ENCODE results near the gene PADI3. TPM values are rescaled to one million over a fixed set of nuclear protein-coding genes. Genes with fewer than 3 reads are reported as not detected.

Gene PADI3
- total and polyA plus RNA-seq, 12 donors = not detected

DNA sequence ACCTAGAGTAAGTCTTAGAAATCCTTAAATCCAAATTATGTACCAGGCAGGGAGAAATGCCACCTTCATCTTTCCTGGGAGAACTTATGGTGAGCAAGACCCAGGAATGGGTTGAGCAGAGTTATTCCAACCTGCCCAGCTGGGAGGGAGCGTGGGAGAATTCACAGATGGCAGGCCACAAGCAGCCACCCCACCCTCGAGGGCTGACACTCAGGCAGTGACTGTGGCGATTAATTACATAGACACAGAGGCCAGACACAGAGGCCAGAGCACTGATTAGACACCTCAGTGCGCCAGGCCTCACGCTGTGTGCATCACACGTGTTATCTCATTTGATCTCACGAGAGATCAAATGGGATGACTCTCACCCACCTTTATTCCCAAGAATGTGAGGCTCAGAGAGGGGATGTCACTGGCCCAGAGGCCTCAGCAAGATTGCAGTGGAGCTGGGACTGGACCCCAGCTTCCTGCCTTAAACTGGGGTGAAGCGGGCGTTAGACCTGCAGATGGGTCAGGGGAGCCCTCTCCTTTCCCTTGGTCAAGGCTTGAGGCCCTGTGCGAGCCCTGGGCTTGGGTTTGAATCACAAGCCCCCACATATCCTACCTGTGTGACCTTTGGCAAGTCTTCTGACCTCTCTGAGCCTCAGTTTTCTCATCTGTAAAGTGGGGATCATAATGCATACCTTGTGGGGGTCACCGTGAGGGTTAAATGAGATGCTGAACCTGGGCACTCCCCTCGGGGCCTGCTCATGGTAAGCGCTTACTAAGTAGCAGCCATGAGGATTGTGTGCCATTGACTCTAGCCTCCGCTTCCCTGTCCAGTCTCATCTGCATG, 30.3 kb downstream of the PADI3 start:
- WGBS, 4 donors = 82 to 87% (median 86%) methylated on average over 8 to 14 of the region's 14 CpGs
- H3K27me3 ChIP-seq = peaks cover 1% of the 10 kb centered on the region
- H3K27ac ChIP-seq = no peak overlapping the region
- TF ChIP-seq POLR2A (IDR thresholded peaks at IDR 0.05) = no peak
- TF ChIP-seq, protein P1, sequence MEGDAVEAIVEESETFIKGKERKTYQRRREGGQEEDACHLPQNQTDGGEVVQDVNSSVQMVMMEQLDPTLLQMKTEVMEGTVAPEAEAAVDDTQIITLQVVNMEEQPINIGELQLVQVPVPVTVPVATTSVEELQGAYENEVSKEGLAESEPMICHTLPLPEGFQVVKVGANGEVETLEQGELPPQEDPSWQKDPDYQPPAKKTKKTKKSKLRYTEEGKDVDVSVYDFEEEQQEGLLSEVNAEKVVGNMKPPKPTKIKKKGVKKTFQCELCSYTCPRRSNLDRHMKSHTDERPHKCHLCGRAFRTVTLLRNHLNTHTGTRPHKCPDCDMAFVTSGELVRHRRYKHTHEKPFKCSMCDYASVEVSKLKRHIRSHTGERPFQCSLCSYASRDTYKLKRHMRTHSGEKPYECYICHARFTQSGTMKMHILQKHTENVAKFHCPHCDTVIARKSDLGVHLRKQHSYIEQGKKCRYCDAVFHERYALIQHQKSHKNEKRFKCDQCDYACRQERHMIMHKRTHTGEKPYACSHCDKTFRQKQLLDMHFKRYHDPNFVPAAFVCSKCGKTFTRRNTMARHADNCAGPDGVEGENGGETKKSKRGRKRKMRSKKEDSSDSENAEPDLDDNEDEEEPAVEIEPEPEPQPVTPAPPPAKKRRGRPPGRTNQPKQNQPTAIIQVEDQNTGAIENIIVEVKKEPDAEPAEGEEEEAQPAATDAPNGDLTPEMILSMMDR (IDR thresholded peaks at IDR 0.05) = no peak
- intact Hi-C loops (cut with DNase I) = no loop called here
- no peaks in the 10 kb centered on the region for H3K4me1 ChIP-seq (replicated peaks in 1 of 2)
- H3K4me3 ChIP-seq = no peak overlapping the region
- DNase-seq = no peak
- H3K9me3 ChIP-seq (replicated peaks in 1 of 3) = no peaks in the 10 kb centered on the region
- H3K36me3 ChIP-seq (replicated peaks in 1 of 2) = no peaks in the 10 kb centered on the region

- WGBS, 4 donors = 68 to 81% (median 79%) methylated on average over 7 of the region's 7 CpGs
- TF ChIP-seq, protein P1 (IDR thresholded peaks at IDR 0.05) = no peak
- TF ChIP-seq POLR2A (IDR thresholded peaks at IDR 0.05) = no peak
- Histone ChIP-seq H3K27ac (no peak overlapping the region), H3K4me1 (replicated peaks in 1 of 2) (no peaks in the 10 kb centered on the region), H3K4me3 (no peak overlapping the region), H3K27me3 (peaks cover 3% of the 10 kb centered on the region), H3K9me3 (replicated peaks in 1 of 3) (no peaks in the 10 kb centered on the region), H3K36me3 (replicated peaks in 1 of 2) (no peaks in the 10 kb centered on the region)
- DNase-seq = no peak
- intact Hi-C loops (cut with DNase I) = no loop called here
These were observed 31.5 kb downstream of the PADI3 start for GRCh38 chr1:17280436-17280835.

DNA sequence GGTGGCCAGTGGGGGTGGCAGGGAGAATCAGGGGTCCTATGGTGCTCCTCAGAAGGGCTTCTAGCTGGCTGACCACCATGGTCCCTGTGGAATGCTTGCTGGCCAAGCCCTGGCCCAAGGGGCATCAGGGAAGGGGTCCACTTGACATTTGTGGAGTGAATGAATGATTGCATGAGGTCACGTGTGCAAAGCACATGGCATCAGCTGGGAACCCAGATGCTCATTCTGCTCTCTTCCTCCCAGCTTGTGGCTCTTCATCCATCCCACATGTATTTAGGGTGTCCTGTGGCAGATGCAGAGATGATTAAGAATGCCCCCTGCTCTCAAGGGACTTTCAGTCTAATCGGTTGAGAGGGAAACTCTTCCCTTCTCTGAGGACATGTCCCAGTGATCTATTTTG, 32.0 kb downstream of the PADI3 start:
- DNase-seq = no peak
- 60 to 83% (median 75%) methylated on average over 2 of the region's 2 CpGs for WGBS, 4 donors
- Histone ChIP-seq H3K27ac (no peak overlapping the region), H3K27me3 (peaks cover 3% of the 10 kb centered on the region), H3K4me1 (replicated peaks in 1 of 2) (no peaks in the 10 kb centered on the region), H3K4me3 (no peak overlapping the region), H3K36me3 (replicated peaks in 1 of 2) (no peaks in the 10 kb centered on the region), H3K9me3 (replicated peaks in 1 of 3) (no peaks in the 10 kb centered on the region)
- TF ChIP-seq, protein P1 (IDR thresholded peaks at IDR 0.05) = no peak
- TF ChIP-seq POLR2A (IDR thresholded peaks at IDR 0.05) = no peak
- intact Hi-C loops (cut with DNase I) = no loop called here

DNA sequence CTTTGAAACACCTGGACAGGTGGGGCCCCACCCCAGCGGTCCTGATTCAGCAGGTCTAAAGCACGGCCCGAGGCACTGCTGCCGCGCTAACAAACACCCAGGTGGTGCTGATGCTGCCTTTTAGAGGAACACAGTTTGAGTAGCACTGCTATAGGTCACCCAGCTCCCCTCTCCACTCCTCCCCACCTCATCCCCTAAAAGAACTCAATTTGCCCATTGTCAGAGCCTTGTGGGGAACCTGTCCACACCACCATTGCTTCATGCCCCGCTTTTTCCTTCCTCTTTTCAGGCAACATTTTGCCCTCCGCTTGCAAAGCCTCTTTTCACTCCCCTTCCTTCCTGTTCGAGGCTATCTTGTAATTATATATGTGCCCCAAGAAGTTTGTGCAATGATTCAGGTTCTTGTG, 32.9 kb downstream of the PADI3 start:
- 54 to 69% (median 60%) methylated on average over 3 to 8 of the region's 8 CpGs for WGBS, 4 donors
- no peak overlapping the region for H3K4me3 ChIP-seq
- intact Hi-C loops (cut with DNase I) = no loop called here
- DNase-seq = peak in 1 of 7 donors; percentile 1
- no peak overlapping the region for H3K27ac ChIP-seq
- H3K4me1 ChIP-seq (replicated peaks in 1 of 2) = no peaks in the 10 kb centered on the region
- no peaks in the 10 kb centered on the region for H3K9me3 ChIP-seq (replicated peaks in 1 of 3)
- no peaks in the 10 kb centered on the region for H3K36me3 ChIP-seq (replicated peaks in 1 of 2)
- H3K27me3 ChIP-seq = peaks cover 3% of the 10 kb centered on the region
- TF ChIP-seq POLR2A (IDR thresholded peaks at IDR 0.05) = no peak
- TF ChIP-seq, protein P1 (IDR thresholded peaks at IDR 0.05) = no peak

Measured in adrenal gland (tissue), 12 donors.